GM12865 (cell line): ENCODE measurements around the gene NCOA4.
"Not testable (repeated sequence)": the region's sequence is repeated elsewhere in the genome, so short reads cannot be mapped to it uniquely, and the experiment has no call there.

Experiments used
- DNase-seq: peaks from one replicate; pipeline ENCODE4 v3.0.0; 2010; ENCODE audit warnings: low read depth
- H3K4me3 ChIP-seq: 2 replicates; pipeline ENCODE4 v1.5.1; 2011; ENCODE audit warnings: mild to moderate bottlenecking, low read depth, low read length, control low read depth
- TF ChIP-seq, protein P1 (sequence below): IDR thresholded peaks from 2 replicates; pipeline ENCODE4 v1.5.1; 2011; ENCODE audit warnings: low read length, control low read depth, low read depth, inconsistent platforms; ENCODE audit not compliant: insufficient read depth; ENCODE audit errors: missing control alignments

The NCOA4 gene

DNA sequence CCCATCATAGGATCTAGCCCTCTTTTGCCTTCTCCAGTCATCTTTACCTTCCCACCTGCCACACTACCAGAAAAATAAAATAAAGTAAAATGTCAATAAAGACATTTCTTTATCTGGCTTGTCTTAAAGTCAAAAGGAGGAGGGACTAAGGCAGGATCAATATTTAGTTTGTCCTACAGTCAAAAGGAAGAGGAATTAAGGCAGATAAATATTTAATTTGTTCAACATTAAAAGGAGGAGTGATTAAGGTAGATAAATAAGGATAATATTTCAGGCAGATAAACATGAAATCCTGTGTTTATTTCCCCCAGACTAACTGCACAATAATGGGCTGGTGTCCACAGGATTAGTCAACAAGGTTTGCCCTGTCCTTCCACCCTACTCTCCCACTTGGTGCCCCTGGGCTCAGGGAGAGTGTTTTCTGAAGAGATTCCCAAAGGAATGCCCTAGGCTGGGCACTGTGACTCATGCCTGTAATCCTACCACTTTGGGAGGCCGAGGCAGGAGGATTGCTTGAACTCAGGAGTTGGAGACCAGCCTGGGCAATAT is 33.9 kb upstream of the NCOA4 start:
- TF ChIP-seq, protein P1, sequence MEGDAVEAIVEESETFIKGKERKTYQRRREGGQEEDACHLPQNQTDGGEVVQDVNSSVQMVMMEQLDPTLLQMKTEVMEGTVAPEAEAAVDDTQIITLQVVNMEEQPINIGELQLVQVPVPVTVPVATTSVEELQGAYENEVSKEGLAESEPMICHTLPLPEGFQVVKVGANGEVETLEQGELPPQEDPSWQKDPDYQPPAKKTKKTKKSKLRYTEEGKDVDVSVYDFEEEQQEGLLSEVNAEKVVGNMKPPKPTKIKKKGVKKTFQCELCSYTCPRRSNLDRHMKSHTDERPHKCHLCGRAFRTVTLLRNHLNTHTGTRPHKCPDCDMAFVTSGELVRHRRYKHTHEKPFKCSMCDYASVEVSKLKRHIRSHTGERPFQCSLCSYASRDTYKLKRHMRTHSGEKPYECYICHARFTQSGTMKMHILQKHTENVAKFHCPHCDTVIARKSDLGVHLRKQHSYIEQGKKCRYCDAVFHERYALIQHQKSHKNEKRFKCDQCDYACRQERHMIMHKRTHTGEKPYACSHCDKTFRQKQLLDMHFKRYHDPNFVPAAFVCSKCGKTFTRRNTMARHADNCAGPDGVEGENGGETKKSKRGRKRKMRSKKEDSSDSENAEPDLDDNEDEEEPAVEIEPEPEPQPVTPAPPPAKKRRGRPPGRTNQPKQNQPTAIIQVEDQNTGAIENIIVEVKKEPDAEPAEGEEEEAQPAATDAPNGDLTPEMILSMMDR, result no peak
- no peak for DNase-seq
- no peak overlapping the region for H3K4me3 ChIP-seq

DNA sequence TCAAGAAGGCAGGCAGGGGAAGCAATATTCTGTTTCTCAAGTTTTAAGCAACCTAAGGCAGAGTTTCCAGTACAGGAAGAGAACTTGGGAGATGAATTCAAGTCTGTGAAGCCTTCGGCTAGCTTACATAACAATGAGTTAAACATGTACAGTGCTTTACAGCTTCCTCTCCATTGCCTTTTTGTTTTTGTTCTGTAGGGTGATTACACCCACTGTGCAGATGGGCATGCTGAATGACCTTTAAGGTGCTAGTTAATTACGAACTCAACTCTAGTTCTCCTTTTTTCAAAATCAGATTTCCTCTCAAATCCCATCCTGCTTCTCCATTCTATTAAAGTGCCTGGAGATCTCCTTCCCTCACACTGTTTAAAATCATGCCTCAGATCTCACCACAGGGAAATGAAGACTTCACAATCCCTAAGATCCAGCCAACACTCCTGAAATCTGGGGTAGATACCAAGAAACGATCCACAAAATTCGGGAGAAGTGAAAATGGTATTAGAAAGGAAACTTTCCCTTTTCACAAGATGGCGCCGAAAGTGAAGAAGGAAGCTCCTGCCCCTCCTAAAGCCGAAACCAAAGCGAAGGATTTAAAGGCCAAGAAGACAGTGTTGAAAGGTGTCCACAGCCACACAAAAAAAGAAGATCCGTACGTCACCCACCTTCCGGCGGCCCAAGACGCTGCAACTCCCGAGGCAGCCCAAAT is 32.5 kb upstream of the NCOA4 start:
- no peak for DNase-seq
- TF ChIP-seq, protein P1, result no peak
- no peak overlapping the region for H3K4me3 ChIP-seq

DNA sequence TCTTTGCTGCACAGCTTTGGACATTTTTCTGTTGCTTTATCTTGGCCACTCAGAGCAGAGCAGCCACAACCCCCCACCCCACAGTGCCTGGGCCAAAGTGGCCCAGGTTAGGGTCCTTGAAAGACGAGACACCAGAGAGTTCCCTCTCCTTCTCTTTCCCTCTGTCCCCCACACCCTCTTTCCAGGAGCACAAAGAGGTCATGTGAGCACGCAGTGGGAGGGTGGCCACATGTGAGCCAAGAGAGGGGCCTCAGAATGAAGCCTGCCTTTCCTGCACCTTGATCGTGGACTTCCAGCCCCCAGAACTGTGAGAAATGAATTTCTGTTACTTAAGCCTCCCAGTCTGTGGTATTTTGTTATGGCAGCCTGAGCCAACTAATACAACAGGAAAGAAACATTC is 30.3 kb upstream of the NCOA4 start:
- H3K4me3 ChIP-seq, result no peak overlapping the region
- DNase-seq, result no peak
- TF ChIP-seq, protein P1, result no peak

DNA sequence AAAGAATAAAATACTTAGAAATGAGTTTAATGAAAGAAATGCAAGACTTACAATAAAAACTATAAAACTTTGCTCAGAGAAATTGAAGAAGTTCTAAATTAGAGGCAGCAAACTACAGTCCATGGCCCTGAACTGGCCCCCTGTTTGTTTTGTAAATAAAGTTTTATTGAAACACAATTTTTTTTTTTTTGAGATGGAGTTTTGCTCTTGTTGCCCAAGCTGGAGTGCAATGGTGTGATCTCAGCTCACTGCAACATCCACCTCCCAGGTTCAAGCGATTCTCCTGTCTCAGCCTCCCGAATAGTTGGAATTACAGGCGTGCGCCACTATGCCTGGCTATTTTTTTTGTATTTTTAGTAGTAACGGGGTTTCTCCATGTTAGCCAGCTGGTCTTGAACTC is 27.5 kb upstream of the NCOA4 start:
- DNase-seq, H3K4me3 ChIP-seq: not testable (repeated sequence)

DNA sequence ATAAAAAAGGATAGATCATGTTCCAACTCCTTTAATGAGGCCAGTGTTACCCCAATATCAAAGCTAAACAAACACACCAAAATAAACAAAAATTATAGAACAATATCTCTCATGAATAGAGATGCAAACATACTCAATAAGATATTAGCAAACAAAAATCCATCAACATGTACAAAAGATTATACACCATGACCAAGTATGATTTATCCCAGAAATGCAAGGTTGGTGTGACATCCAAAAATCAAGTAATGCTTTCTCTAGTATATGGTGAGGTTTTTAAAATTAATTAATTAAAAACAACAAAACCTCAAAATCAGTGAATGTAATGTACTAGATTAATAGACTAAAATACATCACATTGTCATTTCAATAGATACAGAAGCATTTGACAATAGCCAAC is 26.6 kb upstream of the NCOA4 start:
- TF ChIP-seq, protein P1, result no peak
- no peak for DNase-seq
- no peak overlapping the region for H3K4me3 ChIP-seq

DNA sequence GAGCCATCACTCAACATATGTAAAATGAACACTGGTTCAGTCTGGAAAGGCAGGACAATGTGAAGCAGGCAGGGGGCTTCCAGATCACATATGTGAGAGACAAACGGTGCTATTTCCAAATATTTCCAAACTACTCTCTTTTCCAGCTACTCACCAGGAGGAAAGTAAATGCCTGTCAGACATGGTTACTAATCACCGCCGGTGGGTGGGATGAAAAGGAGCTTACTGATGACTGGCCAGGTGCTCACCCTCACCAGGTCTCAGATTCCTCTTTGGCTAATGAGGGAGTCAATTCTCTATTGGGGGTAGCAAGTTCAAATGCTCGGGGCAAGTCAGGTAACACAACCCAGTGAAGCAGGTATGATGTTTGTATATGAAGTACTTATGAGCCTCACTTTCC is 25.3 kb upstream of the NCOA4 start:
- TF ChIP-seq, protein P1, result no peak
- no peak overlapping the region for H3K4me3 ChIP-seq
- DNase-seq, result no peak

DNA sequence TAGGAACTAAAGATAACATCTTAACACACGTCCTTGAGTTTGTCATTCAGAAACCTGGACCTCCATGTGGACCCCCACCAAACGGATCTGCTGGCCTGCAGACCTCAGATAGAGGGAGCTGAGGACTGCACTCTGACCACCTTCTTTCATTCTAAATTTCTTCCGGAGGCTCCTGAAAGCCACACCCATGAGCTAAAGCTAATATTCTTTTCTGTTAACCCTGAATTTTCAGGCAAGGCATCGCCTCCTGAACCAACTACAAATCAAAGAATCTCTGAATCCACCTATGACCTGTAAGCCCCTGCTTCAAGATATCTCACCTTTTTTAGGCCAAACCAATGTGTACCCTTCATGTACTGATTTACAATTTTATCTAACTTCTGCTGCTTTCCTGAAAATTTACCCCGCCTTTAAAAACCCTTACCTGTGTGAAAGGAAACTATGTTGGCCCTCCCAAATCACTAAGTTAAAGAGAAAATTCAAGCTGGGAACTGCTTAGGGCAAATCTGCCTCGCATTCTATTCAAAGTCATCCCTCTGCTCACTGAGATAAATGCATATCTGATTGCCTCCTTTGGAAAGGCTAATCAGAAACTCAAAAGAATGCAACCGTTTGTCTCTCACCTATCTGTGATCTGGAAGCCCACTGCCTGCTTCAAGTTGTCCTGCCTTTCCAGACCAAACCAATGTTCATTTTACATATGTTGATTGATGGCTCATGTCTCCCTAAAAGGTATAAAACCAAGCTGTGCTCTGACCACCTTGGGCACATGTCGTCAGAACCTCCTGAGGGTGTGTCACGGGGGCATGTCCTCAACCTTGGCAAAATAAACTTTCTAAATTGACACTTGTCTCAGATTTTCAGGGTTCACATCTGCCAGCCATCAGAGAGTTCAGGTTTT is 23.4 kb upstream of the NCOA4 start:
- no peak overlapping the region for H3K4me3 ChIP-seq
- DNase-seq, result no peak
- TF ChIP-seq, protein P1, result no peak
